ENCODE data around the gene RGS18. TPM values are rescaled to one million over a fixed set of nuclear protein-coding genes. Genes with fewer than 3 reads are reported as not detected.

RGS18 gene
- total RNA-seq, 1 experiment from 2014 or later, result not detected

GRCh38 chr1:192183788-192184187 lies 25.5 kb downstream of the RGS18 start:
- no peaks in the 10 kb centered on the region for H3K9me3 ChIP-seq (ENCODE audit: control insufficient read depth, low read depth, low read length)
- no CpG with 5 or more reads among the region's 1 CpG for WGBS (ENCODE audit: extremely low coverage, insufficient read length, low lambda C conversion rate)
- no peak overlapping the region for H3K27ac ChIP-seq (ENCODE audit: insufficient read length, low read depth, low read length)
- H3K27ac Mint-ChIP-seq, result no peak overlapping the region
- H3K9me3 Mint-ChIP-seq, result no peaks in the 10 kb centered on the region
- no peak overlapping the region for H4K8ac ChIP-seq (replicated peaks; ENCODE audit: insufficient read length, low read depth, low read length)
- H2AK5ac ChIP-seq (ENCODE audit: insufficient read length, low read length), result no peak overlapping the region
- no peak overlapping the region for H3K4ac ChIP-seq (ENCODE audit: low read depth, low read length)
- no peak overlapping the region for H3T11ph ChIP-seq (ENCODE audit: low read length)
- no peaks in the 10 kb centered on the region for H3K23me2 ChIP-seq (ENCODE audit: insufficient read length, low read depth, low read length, poor library complexity, severe bottlenecking)
- no peaks in the 10 kb centered on the region for H3K4me1 Mint-ChIP-seq
- no peak overlapping the region for H3K9ac ChIP-seq (ENCODE audit: extremely low read depth, insufficient read length, low read length)
- H4K20me1 ChIP-seq (ENCODE audit: control insufficient read depth, insufficient read depth, insufficient read length), result no peaks in the 10 kb centered on the region
- H2BK120ac ChIP-seq (ENCODE audit: low read depth, low read length, poor library complexity, severe bottlenecking), result no peak overlapping the region
- no peak overlapping the region for H2AFZ ChIP-seq (ENCODE audit: low read length)
- H3K4me1 ChIP-seq (ENCODE audit: insufficient read depth, low read length), result no peaks in the 10 kb centered on the region
- no peak overlapping the region for H2BK12ac ChIP-seq (ENCODE audit: insufficient read length, low read depth, low read length)
- no peak overlapping the region for H3K18ac ChIP-seq (ENCODE audit: insufficient read length, low read depth, low read length)
- no peak overlapping the region for H2BK15ac ChIP-seq (ENCODE audit: low read depth, low read length)
- H4K5ac ChIP-seq (ENCODE audit: insufficient read length, low read depth, low read length), result no peak overlapping the region
- no peak for DNase-seq
- H3K79me2 ChIP-seq (ENCODE audit: insufficient read depth, low read length), result no peaks in the 10 kb centered on the region
- H3K4me3 Mint-ChIP-seq, result no peak overlapping the region
- H3K56ac ChIP-seq (ENCODE audit: insufficient read length, low read depth, low read length), result no peak overlapping the region
- no peak overlapping the region for H3K4me2 ChIP-seq (ENCODE audit: insufficient read depth, insufficient read length, low read length)
- no peak overlapping the region for H3K23ac ChIP-seq (ENCODE audit: insufficient read length, low read depth, low read length)
- no peaks in the 10 kb centered on the region for H3K27me3 Mint-ChIP-seq (ENCODE audit: low read depth)
- H4K91ac ChIP-seq (ENCODE audit: insufficient read length, low read depth, low read length), result no peak overlapping the region
- no peaks in the 10 kb centered on the region for H3K79me1 ChIP-seq (ENCODE audit: insufficient read depth, low read depth, low read length, poor library complexity, severe bottlenecking)
- TF ChIP-seq, protein P1, sequence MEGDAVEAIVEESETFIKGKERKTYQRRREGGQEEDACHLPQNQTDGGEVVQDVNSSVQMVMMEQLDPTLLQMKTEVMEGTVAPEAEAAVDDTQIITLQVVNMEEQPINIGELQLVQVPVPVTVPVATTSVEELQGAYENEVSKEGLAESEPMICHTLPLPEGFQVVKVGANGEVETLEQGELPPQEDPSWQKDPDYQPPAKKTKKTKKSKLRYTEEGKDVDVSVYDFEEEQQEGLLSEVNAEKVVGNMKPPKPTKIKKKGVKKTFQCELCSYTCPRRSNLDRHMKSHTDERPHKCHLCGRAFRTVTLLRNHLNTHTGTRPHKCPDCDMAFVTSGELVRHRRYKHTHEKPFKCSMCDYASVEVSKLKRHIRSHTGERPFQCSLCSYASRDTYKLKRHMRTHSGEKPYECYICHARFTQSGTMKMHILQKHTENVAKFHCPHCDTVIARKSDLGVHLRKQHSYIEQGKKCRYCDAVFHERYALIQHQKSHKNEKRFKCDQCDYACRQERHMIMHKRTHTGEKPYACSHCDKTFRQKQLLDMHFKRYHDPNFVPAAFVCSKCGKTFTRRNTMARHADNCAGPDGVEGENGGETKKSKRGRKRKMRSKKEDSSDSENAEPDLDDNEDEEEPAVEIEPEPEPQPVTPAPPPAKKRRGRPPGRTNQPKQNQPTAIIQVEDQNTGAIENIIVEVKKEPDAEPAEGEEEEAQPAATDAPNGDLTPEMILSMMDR (conservative IDR thresholded peaks at IDR 0.05), result no peak
- H3K36me3 Mint-ChIP-seq (ENCODE audit: insufficient read depth in 1 of 3, low read depth in 3 of 3), result no peaks in the 10 kb centered on the region
- H3K14ac ChIP-seq (ENCODE audit: insufficient read depth, low read length), result no peak overlapping the region
- H3K27me3 ChIP-seq (ENCODE audit: insufficient read depth, low read length), result no peaks in the 10 kb centered on the region
- no peak overlapping the region for H2BK20ac ChIP-seq (ENCODE audit: low read depth, low read length, poor library complexity, severe bottlenecking)
- H2BK5ac ChIP-seq (ENCODE audit: insufficient read length, low read length), result no peak overlapping the region

All from H9 (cell line).